IMR-90 (cell line): ENCODE data around the gene KRTAP10-10. TPM values are rescaled to one million over a fixed set of nuclear protein-coding genes. Genes with fewer than 3 reads are reported as not detected.

ENCODE experiments used
- ATAC-seq: fragments of 200-7000 bp; cut with Tn5 transposase; 2 replicates; pipeline ENCODE4 v1.9.1; 2020; ENCODE audit warnings: low read depth, mild to moderate bottlenecking, moderate library complexity
- BruUV-seq: library from RNA; stranded (reverse); fragments of 400-500 nt; replicated peaks from 2 replicates; lab custom pipeline; 2021; lab: Mats Ljungman, UMichigan
- CTCF ChIA-PET: fragments of 300-600 bp; formaldehyde crosslinking; extraction: SDS; loops from one replicate; lab custom pipeline; 2021; ENCODE audit warnings: antibody characterized with exemption; lab: Yijun Ruan, JAX
- POLR2A ChIA-PET: fragments of 300-600 bp; sonication (Branson Sonifier 250); formaldehyde crosslinking; loops from one replicate; lab custom pipeline; 2022; ENCODE audit warnings: antibody characterized with exemption; ENCODE audit not compliant: unreplicated experiment; lab: Charles Lee
- DNase-seq: peaks from one replicate; pipeline ENCODE4 v3.0.0; 2013
- H2AFZ ChIP-seq: replicated peaks from 2 replicates; pipeline ENCODE3; 2013; ENCODE audit warnings: low read length, mild to moderate bottlenecking; ENCODE audit not compliant: poor library complexity
- H2AK5ac ChIP-seq: 2 replicates; pipeline ENCODE4 v1.6.1; 2013; ENCODE audit warnings: low read depth, low read length, inconsistent platforms
- H2AK9ac ChIP-seq: replicated peaks from 2 replicates; pipeline ENCODE3; 2013; ENCODE audit warnings: mild to moderate bottlenecking, low read depth, low read length, moderate library complexity; ENCODE audit not compliant: poor library complexity
- H2BK120ac ChIP-seq: 2 replicates; pipeline ENCODE4 v1.6.1; 2013; ENCODE audit warnings: low read depth, low read length, inconsistent platforms
- H2BK15ac ChIP-seq: 3 replicates; pipeline ENCODE4 v1.6.1; 2013; ENCODE audit warnings: low read depth, low read length, inconsistent platforms
- H2BK20ac ChIP-seq: 2 replicates; pipeline ENCODE4 v1.6.1; 2013; ENCODE audit warnings: low read depth, mild to moderate bottlenecking, inconsistent platforms, low read length, moderate library complexity
- H2BK5ac ChIP-seq: 2 replicates; pipeline ENCODE4 v1.6.1; 2013; ENCODE audit warnings: mild to moderate bottlenecking, low read depth, low read length, inconsistent platforms; ENCODE audit not compliant: poor library complexity, severe bottlenecking
- H3K14ac ChIP-seq: replicated peaks from 2 replicates; pipeline ENCODE4 v1.6.1; 2013; ENCODE audit warnings: low read depth, low read length, inconsistent platforms
- H3K18ac ChIP-seq: 2 replicates; pipeline ENCODE4 v1.6.1; 2013; ENCODE audit warnings: low read depth, low read length, control low read depth
- H3K23ac ChIP-seq: 2 replicates; pipeline ENCODE4 v1.6.1; 2013; ENCODE audit warnings: low read depth, low read length, inconsistent platforms
- H3K27ac ChIP-seq: 2 replicates; pipeline ENCODE4 v1.5.1; 2013; ENCODE audit warnings: mild to moderate bottlenecking, control low read depth, low read length; ENCODE audit not compliant: insufficient read depth
- H3K27me3 ChIP-seq: 2 replicates; pipeline ENCODE4 v1.6.1; 2013; ENCODE audit warnings: low read length; ENCODE audit not compliant: control insufficient read depth, insufficient read depth
- H3K36me3 ChIP-seq: 2 replicates; pipeline ENCODE4 v1.6.1; 2013; ENCODE audit warnings: low read length, mixed read lengths; ENCODE audit not compliant: control insufficient read depth, insufficient read depth
- H3K4ac ChIP-seq: 2 replicates; pipeline ENCODE4 v1.6.1; 2013; ENCODE audit warnings: low read depth, low read length, inconsistent platforms
- H3K4me1 ChIP-seq: 2 replicates; pipeline ENCODE4 v1.6.1; 2013; ENCODE audit warnings: low read length, mixed read lengths; ENCODE audit not compliant: control insufficient read depth, insufficient read depth
- H3K4me2 ChIP-seq: 2 replicates; pipeline ENCODE4 v1.6.1; 2013; ENCODE audit warnings: low read depth, mild to moderate bottlenecking, control low read depth, low read length, moderate library complexity
- H3K4me3 ChIP-seq: 2 replicates; pipeline ENCODE4 v1.5.1; 2013; ENCODE audit warnings: low read depth, mild to moderate bottlenecking, control low read depth, low read length, moderate library complexity; ENCODE audit not compliant: insufficient read depth
- H3K56ac ChIP-seq: 2 replicates; pipeline ENCODE4 v1.6.1; 2013; ENCODE audit warnings: low read length, inconsistent platforms; ENCODE audit not compliant: insufficient read depth; ENCODE audit errors: extremely low read depth
- H3K79me1 ChIP-seq, 2 experiments: 2 replicates each; pipeline ENCODE4 v1.6.1; 2013; ENCODE audit warnings: low read length in 2 of 2, inconsistent platforms in 1 of 2, low read depth in 1 of 2
- H3K9ac ChIP-seq: 2 replicates; pipeline ENCODE4 v1.6.1; 2013; ENCODE audit warnings: low read depth, low read length, control low read depth
- H3K9me1 ChIP-seq: 2 replicates; pipeline ENCODE4 v1.6.1; 2013; ENCODE audit warnings: low read length, inconsistent platforms; ENCODE audit not compliant: insufficient read depth
- H3K9me3 ChIP-seq: 2 replicates; pipeline ENCODE4 v1.6.1; 2013; ENCODE audit warnings: low read length; ENCODE audit not compliant: control insufficient read depth, insufficient read depth
- H4K20me1 ChIP-seq: 2 replicates; pipeline ENCODE4 v1.6.1; 2013; ENCODE audit warnings: low read length, inconsistent platforms; ENCODE audit not compliant: insufficient read depth
- H4K5ac ChIP-seq: 2 replicates; pipeline ENCODE4 v1.6.1; 2013; ENCODE audit warnings: mild to moderate bottlenecking, low read depth, low read length, control low read depth
- H4K8ac ChIP-seq, 2 experiments: 2 replicates each; pipeline ENCODE4 v1.6.1; 2013; ENCODE audit warnings: low read depth in 2 of 2, low read length in 2 of 2, control low read depth in 1 of 2, inconsistent platforms in 1 of 2
- H4K91ac ChIP-seq: 2 replicates; pipeline ENCODE4 v1.6.1; 2013; ENCODE audit warnings: low read depth, low read length, inconsistent platforms; ENCODE audit not compliant: insufficient read depth
- BHLHE40 ChIP-seq: fragments of 150-350 bp; IDR thresholded peaks from 2 replicates; pipeline ENCODE4 v1.6.1; 2016; ENCODE audit warnings: mild to moderate bottlenecking, low read depth, low read length
- CEBPB ChIP-seq: IDR thresholded peaks from 2 replicates; pipeline ENCODE4 v1.6.1; 2012; ENCODE audit warnings: low read depth, low read length, improper control_type of control experiment
- CHD1 ChIP-seq: IDR thresholded peaks from 2 replicates; pipeline ENCODE4 v1.6.1; 2012; ENCODE audit warnings: low read depth, low read length, improper control_type of control experiment
- CTCF ChIP-seq: conservative IDR thresholded peaks from 2 replicates; pipeline ENCODE4 v1.5.1; 2012; ENCODE audit warnings: mild to moderate bottlenecking, low read depth, low read length, improper control_type of control experiment
- ELK1 ChIP-seq: fragments of 150-350 bp; IDR thresholded peaks from 2 replicates; pipeline ENCODE4 v1.6.1; 2016; ENCODE audit warnings: low read depth, mild to moderate bottlenecking, low read length, moderate library complexity, borderline replicate concordance
- FOS ChIP-seq: fragments of 150-350 bp; IDR thresholded peaks from 2 replicates; pipeline ENCODE4 v1.6.1; 2016; ENCODE audit warnings: low read depth, low read length
- MAFK ChIP-seq: IDR thresholded peaks from 2 replicates; pipeline ENCODE4 v1.6.1; 2012; ENCODE audit warnings: low read depth, low read length, improper control_type of control experiment
- MAZ ChIP-seq: IDR thresholded peaks from 2 replicates; pipeline ENCODE4 v1.6.1; 2012; ENCODE audit warnings: low read depth, mild to moderate bottlenecking, low read length, improper control_type of control experiment, moderate library complexity, borderline replicate concordance
- MXI1 ChIP-seq: IDR thresholded peaks from 2 replicates; pipeline ENCODE4 v1.6.1; 2012; ENCODE audit warnings: low read depth, mild to moderate bottlenecking, low read length, moderate library complexity, borderline replicate concordance
- NFE2L2 ChIP-seq: fragments of 150-350 bp; IDR thresholded peaks from 2 replicates; pipeline ENCODE4 v1.6.1; 2016; ENCODE audit warnings: low read depth, mild to moderate bottlenecking, low read length
- POLR2A ChIP-seq: IDR thresholded peaks from 2 replicates; pipeline ENCODE4 v1.6.1; 2012; ENCODE audit warnings: mild to moderate bottlenecking, low read depth, low read length
- RAD21 ChIP-seq: IDR thresholded peaks from 2 replicates; pipeline ENCODE4 v1.6.1; 2012; ENCODE audit warnings: low read length, improper control_type of control experiment
- RCOR1 ChIP-seq: IDR thresholded peaks from 2 replicates; pipeline ENCODE4 v1.6.1; 2012; ENCODE audit warnings: mild to moderate bottlenecking, low read length, improper control_type of control experiment; ENCODE audit not compliant: insufficient replicate concordance
- RFX5 ChIP-seq: IDR thresholded peaks from 2 replicates; pipeline ENCODE4 v1.8.0; 2012; ENCODE audit warnings: low read depth, mild to moderate bottlenecking, low read length, moderate library complexity
- SMC3 ChIP-seq: fragments of 150-350 bp; IDR thresholded peaks from 2 replicates; pipeline ENCODE4 v1.6.1; 2016; ENCODE audit warnings: low read depth, mild to moderate bottlenecking, antibody characterized with exemption, low read length, moderate library complexity
- USF2 ChIP-seq: fragments of 150-350 bp; IDR thresholded peaks from 2 replicates; pipeline ENCODE4 v1.6.1; 2017; ENCODE audit warnings: mild to moderate bottlenecking, antibody characterized with exemption, low read length, low read depth
- WGBS, 2 experiments: methylation state at CpG; one replicate each; pipeline versions ENCODE4 v1.1.5 to v1.1.7; 2013; ENCODE audit warnings: missing lambda C conversion rate in 2 of 2; ENCODE audit not compliant: insufficient read length in 1 of 2; ENCODE audit errors: extremely low coverage in 2 of 2; 5-methylcytosine and 5-hydroxymethylcytosine counted together
- dilution Hi-C: fragments of 300-500 bp; cut with HindIII; formaldehyde crosslinking; loops from one replicate; pipeline ENCODE4 v1.14.3; 2018; ENCODE audit warnings: low sequenced_read_pairs; ENCODE audit not compliant: unreplicated experiment
- in situ Hi-C: fragments of 300-500 bp; cut with MboI; formaldehyde crosslinking; loops from 3 replicates; pipeline ENCODE4 v1.14.3; 2019; ENCODE audit warnings: low sequenced_read_pairs, inconsistent platforms, mixed read lengths
- intact Hi-C: fragments of 100-400 bp; cut with micrococcal nuclease; formaldehyde crosslinking; loops from 2 replicates; pipeline ENCODE4 v1.10.0; 2022
- polyA plus RNA-seq, 3 experiments: library from polyadenylated mRNA; depleted of rRNA; stranded (reverse); fragments of >200 nt; gene quantifications; 2 replicates each; pipeline ENCODE4 v1.2.3, GENCODE V29; 2012; ENCODE audit warnings: low replicate concordance in 1 of 3
- total RNA-seq: library from RNA; depleted of rRNA; stranded (reverse); fragments of >200 nt; gene quantifications from 2 replicates; pipeline ENCODE4 v1.2.3, GENCODE V29; 2012

Gene KRTAP10-10
- total and polyA plus RNA-seq, 2 of the 4 experiments (the other 2 are of a cell fraction) = not detected

GRCh38 chr21:44632067-44632466 lies 5.1 kb upstream of the KRTAP10-10 start:
- no peak for ATAC-seq

More at GRCh38 chr21:44632067-44632466, 5.1 kb upstream of the KRTAP10-10 start:
- WGBS, 2 experiments = no CpG with 5 or more reads among the region's 1 CpG
- no peak overlapping the region for H2AK9ac ChIP-seq
- H3K4ac ChIP-seq = no peak overlapping the region
- H3K9ac ChIP-seq = no peak overlapping the region
- no peak overlapping the region for H4K5ac ChIP-seq
- no peaks in the 10 kb centered on the region for H3K79me1 ChIP-seq
- no peaks in the 10 kb centered on the region for H3K27me3 ChIP-seq
- intact Hi-C loops = no loop called here
- no peak overlapping the region for H2BK5ac ChIP-seq
- no peaks in the 10 kb centered on the region for H4K20me1 ChIP-seq
- dilution Hi-C loops = no loop called here
- H3K27ac ChIP-seq = no peak overlapping the region
- POLR2A ChIA-PET = no interaction called here
- no peak overlapping the region for H3K56ac ChIP-seq
- H2AFZ ChIP-seq = no peak overlapping the region
- in situ Hi-C loops = no loop called here
- no peak overlapping the region for H3K4me3 ChIP-seq
- no peak overlapping the region for H4K91ac ChIP-seq
- CTCF ChIA-PET = no interaction called here
- 0 out of 2 replicates have a peak, but pooled peaks cover 2% of the 10 kb centered on the region for H3K9me3 ChIP-seq
- no peak for TF ChIP-seq MXI1
- no peak for TF ChIP-seq ELK1
- no peak for TF ChIP-seq SMC3
- TF ChIP-seq RCOR1 = no peak
- TF ChIP-seq POLR2A = no peak
- TF ChIP-seq RFX5 = no peak
- no peak for TF ChIP-seq CTCF
- TF ChIP-seq NFE2L2 = no peak
- TF ChIP-seq CEBPB = no peak
- no peak for TF ChIP-seq MAZ
- TF ChIP-seq USF2 = no peak
- no peak for TF ChIP-seq RAD21
- TF ChIP-seq BHLHE40 = no peak
- TF ChIP-seq MAFK = no peak
- no peak for TF ChIP-seq CHD1
- no peak for TF ChIP-seq FOS
- no peak overlapping the region for H3K4me2 ChIP-seq
- DNase-seq = no peak
- H3K23ac ChIP-seq = no peak overlapping the region
- H4K8ac ChIP-seq = no peak overlapping the region
- no peak overlapping the region for H2BK120ac ChIP-seq
- BruUV-seq = no TSS peak
- H3K9me1 ChIP-seq = no peaks in the 10 kb centered on the region
- H3K18ac ChIP-seq = no peak overlapping the region
- H3K14ac ChIP-seq = no peak overlapping the region
- H2BK20ac ChIP-seq = no peak overlapping the region
- no peaks in the 10 kb centered on the region for H3K4me1 ChIP-seq
- H2BK15ac ChIP-seq = no peak overlapping the region
- H3K36me3 ChIP-seq = no peaks in the 10 kb centered on the region
- H2AK5ac ChIP-seq = no peak overlapping the region
